A549 (cell line): ENCODE measurements around the gene ACSL5.

Source experiments
- EP300 ChIP-seq, 2 experiments: fragments of >200 bp; sonication (Bioruptor Twin); formaldehyde crosslinking; IDR thresholded peaks; 2 replicates in 1 of 2; 3 replicates in 1 of 2; pipeline ENCODE4 v1.6.1; 2016 to 2017
- FOSL2 ChIP-seq, 2 experiments: fragments of 450-650 bp in 1 of 2; fragments of >200 bp in 1 of 2; sonication (Bioruptor Twin) in 1 of 2; formaldehyde crosslinking; IDR thresholded peaks; 2 replicates each; pipeline versions ENCODE4 v1.5.0 to v1.6.1; 2016 to 2020; ENCODE audit warnings: mild to moderate bottlenecking in 1 of 2, moderate library complexity in 1 of 2
- JUN ChIP-seq, 2 experiments: fragments of >200 bp; sonication (Bioruptor Twin); formaldehyde crosslinking; IDR thresholded peaks; 2 replicates in 1 of 2; 3 replicates in 1 of 2; pipeline ENCODE4 v1.6.1; 2016 to 2017
- MYC ChIP-seq: IDR thresholded peaks from 2 replicates; pipeline ENCODE4 v1.6.1; 2012; ENCODE audit warnings: mild to moderate bottlenecking, inconsistent platforms, low read length, improper control_type of control experiment, borderline replicate concordance
- POLR2A ChIP-seq: IDR thresholded peaks from 2 replicates; pipeline ENCODE4 v1.6.1; 2012; ENCODE audit warnings: mild to moderate bottlenecking, low read length
- RNF2 ChIP-seq: fragments of 200-600 bp; sonication (generic); IDR thresholded peaks from 2 replicates; pipeline ENCODE4 v1.6.1; 2016; ENCODE audit warnings: low read depth, mild to moderate bottlenecking, antibody characterized with exemption, moderate library complexity, borderline replicate concordance
- TP53 ChIP-seq: fragments of 250-450 bp; sonication (Bioruptor Pico); IDR thresholded peaks from 2 replicates; pipeline ENCODE4 v1.5.0; 2021; ENCODE audit warnings: mild to moderate bottlenecking, moderate library complexity
- TF ChIP-seq, protein P1 (sequence below): fragments of >200 bp; sonication (Bioruptor Twin); formaldehyde crosslinking; IDR thresholded peaks from 3 replicates; pipeline ENCODE4 v1.5.1; 2016
- TF ChIP-seq, protein P2 (sequence below): IDR thresholded peaks from 2 replicates; pipeline ENCODE4 v1.6.1; 2012; ENCODE audit warnings: low read depth, borderline replicate concordance

DNA sequence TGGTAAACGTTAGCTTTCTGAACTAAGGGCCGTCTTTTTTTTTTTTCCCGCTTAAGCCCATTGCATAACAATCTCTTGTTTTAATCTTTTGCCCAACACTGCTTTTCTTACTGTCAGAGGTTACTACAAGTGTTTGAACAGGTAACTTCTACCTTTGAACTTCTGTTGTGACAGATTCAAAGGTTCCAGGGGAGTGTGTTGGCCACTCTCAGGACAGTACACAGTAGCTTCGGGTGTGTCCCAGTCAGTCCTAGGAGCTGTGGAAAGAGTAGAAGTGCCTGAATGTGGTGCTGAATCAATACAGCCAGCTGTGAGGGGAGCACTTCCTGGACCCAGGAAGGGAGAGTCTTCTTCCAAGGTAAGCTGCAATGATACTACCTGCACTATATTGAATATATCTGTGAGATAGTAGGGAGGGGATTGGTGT, at the start of gene ACSL5:
- no peak for TF ChIP-seq POLR2A
- TF ChIP-seq, protein P1, sequence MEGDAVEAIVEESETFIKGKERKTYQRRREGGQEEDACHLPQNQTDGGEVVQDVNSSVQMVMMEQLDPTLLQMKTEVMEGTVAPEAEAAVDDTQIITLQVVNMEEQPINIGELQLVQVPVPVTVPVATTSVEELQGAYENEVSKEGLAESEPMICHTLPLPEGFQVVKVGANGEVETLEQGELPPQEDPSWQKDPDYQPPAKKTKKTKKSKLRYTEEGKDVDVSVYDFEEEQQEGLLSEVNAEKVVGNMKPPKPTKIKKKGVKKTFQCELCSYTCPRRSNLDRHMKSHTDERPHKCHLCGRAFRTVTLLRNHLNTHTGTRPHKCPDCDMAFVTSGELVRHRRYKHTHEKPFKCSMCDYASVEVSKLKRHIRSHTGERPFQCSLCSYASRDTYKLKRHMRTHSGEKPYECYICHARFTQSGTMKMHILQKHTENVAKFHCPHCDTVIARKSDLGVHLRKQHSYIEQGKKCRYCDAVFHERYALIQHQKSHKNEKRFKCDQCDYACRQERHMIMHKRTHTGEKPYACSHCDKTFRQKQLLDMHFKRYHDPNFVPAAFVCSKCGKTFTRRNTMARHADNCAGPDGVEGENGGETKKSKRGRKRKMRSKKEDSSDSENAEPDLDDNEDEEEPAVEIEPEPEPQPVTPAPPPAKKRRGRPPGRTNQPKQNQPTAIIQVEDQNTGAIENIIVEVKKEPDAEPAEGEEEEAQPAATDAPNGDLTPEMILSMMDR, result no peak
- TF ChIP-seq JUN (IDR thresholded peaks at IDR 0.05), result no peak
- TF ChIP-seq, protein P2, sequence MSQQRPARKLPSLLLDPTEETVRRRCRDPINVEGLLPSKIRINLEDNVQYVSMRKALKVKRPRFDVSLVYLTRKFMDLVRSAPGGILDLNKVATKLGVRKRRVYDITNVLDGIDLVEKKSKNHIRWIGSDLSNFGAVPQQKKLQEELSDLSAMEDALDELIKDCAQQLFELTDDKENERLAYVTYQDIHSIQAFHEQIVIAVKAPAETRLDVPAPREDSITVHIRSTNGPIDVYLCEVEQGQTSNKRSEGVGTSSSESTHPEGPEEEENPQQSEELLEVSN, result no peak
- no peak for TF ChIP-seq EP300 (IDR thresholded peaks at IDR 0.05)
- TF ChIP-seq TP53 (CRISPR knock-in tag), result no peak
- no peak for TF ChIP-seq MYC
- TF ChIP-seq FOSL2 (IDR thresholded peaks at IDR 0.05), result no peak
- TF ChIP-seq FOSL2 (CRISPR knock-in tag; IDR thresholded peaks at IDR 0.05), result no peak
- TF ChIP-seq RNF2, result no peak
